B cell (primary cell): Measurements from ENCODE around the gene BRD3. TPM values are rescaled to one million over a fixed set of nuclear protein-coding genes. Genes with fewer than 3 reads are reported as not detected.

Source experiments
- ATAC-seq: fragments of 200-7000 bp; cut with Tn5 transposase; one replicate; pipeline ENCODE4 v1.10.0; 2021; ENCODE audit warnings: low read depth, mild to moderate bottlenecking, moderate number of reproducible peaks, moderate library complexity
- CTCF ChIA-PET: fragments of 350-600 bp; sonication (Branson Sonifier 250); formaldehyde crosslinking; loops from one replicate; lab custom pipeline; 2021; ENCODE audit warnings: antibody characterized with exemption, inconsistent platforms; lab: Charles Lee
- POLR2A ChIA-PET: fragments of 350-600 bp; sonication (Branson Sonifier 250); formaldehyde crosslinking; loops from one replicate; lab custom pipeline; 2021; ENCODE audit warnings: antibody characterized with exemption; lab: Charles Lee
- DNase-seq: peaks from one replicate; pipeline ENCODE4 v3.0.0; 2013
- H2AFZ ChIP-seq: 2 replicates; pipeline ENCODE4 v1.6.1; 2012; ENCODE audit warnings: mild to moderate bottlenecking, low read depth, low read length; ENCODE audit not compliant: insufficient read depth, poor library complexity, severe bottlenecking
- H3K27ac ChIP-seq, 2 donors: 1 replicate in 1 of 2; 2 replicates in 1 of 2; pipeline ENCODE4 v1.5.1; 2012 to 2013; ENCODE audit warnings: low read length in 2 of 2, mild to moderate bottlenecking in 2 of 2, moderate library complexity in 1 of 2
- H3K27me3 ChIP-seq, 4 experiments: fragments of 200-600 bp in 1 of 4; sonication (generic) in 1 of 4; replicated peaks in 1 of 4; 1 replicate in 2 of 4; 2 replicates in 2 of 4; pipeline versions ENCODE4 v1.6.1 to v1.7.0; 2013 to 2016; ENCODE audit warnings: low read length in 3 of 4, mild to moderate bottlenecking in 2 of 4, mixed read lengths in 1 of 4, moderate library complexity in 1 of 4; ENCODE audit not compliant: insufficient read depth in 4 of 4, control insufficient read depth in 3 of 4; ENCODE audit errors: control extremely low read depth in 1 of 4
- H3K36me3 ChIP-seq, 2 experiments: replicated peaks in 1 of 2; 1 replicate in 1 of 2; 2 replicates in 1 of 2; pipeline versions ENCODE4 v1.6.1 to v1.7.1; 2013; ENCODE audit warnings: low read length in 1 of 2; ENCODE audit not compliant: insufficient read depth in 2 of 2, control insufficient read depth in 1 of 2; ENCODE audit errors: control extremely low read depth in 1 of 2, extremely low read depth in 1 of 2
- H3K4me1 ChIP-seq, 2 donors: fragments of 200-600 bp in 1 of 2; sonication (generic) in 1 of 2; 1 replicate in 1 of 2; 2 replicates in 1 of 2; pipeline versions ENCODE4 v1.5.1 to v1.6.1; 2013 to 2017; ENCODE audit warnings: low read length in 2 of 2; ENCODE audit not compliant: control insufficient read depth in 2 of 2, insufficient read depth in 2 of 2
- H3K4me2 ChIP-seq: replicated peaks from 2 replicates; pipeline ENCODE3; 2012; ENCODE audit warnings: mild to moderate bottlenecking, low read depth, low read length; ENCODE audit not compliant: poor library complexity, severe bottlenecking
- H3K4me3 ChIP-seq, 5 experiments: fragments of 200-600 bp in 1 of 5; sonication (generic) in 1 of 5; 1 replicate in 3 of 5; 2 replicates in 2 of 5; pipeline versions ENCODE4 v1.5.1 to v1.7.0; 2011 to 2016; ENCODE audit warnings: low read length in 4 of 5, mild to moderate bottlenecking in 4 of 5, low read depth in 2 of 5, control low read depth in 1 of 5, moderate library complexity in 1 of 5; ENCODE audit not compliant: insufficient read depth in 1 of 5; ENCODE audit errors: control extremely low read depth in 1 of 5, extremely low read depth in 1 of 5
- H3K79me2 ChIP-seq: fragments of 200-600 bp; sonication (generic); one replicate; pipeline ENCODE4 v1.6.0; 2016; ENCODE audit warnings: low read length; ENCODE audit not compliant: control insufficient read depth, insufficient read depth
- H3K9ac ChIP-seq: fragments of 200-600 bp; sonication (generic); 2 replicates; pipeline ENCODE4 v1.6.1; 2017; ENCODE audit warnings: mild to moderate bottlenecking, low read length, moderate library complexity
- H3K9me3 ChIP-seq, 3 donors: one replicate each; pipeline versions ENCODE4 v1.6.1 to v1.7.1; 2013; ENCODE audit warnings: low read length in 2 of 3; ENCODE audit not compliant: control insufficient read depth in 2 of 3, insufficient read depth in 1 of 3; ENCODE audit errors: control extremely low read depth in 1 of 3
- H4K20me1 ChIP-seq: 2 replicates; pipeline ENCODE4 v1.6.0; 2012; ENCODE audit warnings: mild to moderate bottlenecking, low read length; ENCODE audit not compliant: insufficient read depth, control insufficient read depth, poor library complexity, severe bottlenecking
- H3K27ac Mint-ChIP-seq: one replicate; pipeline ENCODE4 v1.8.0; 2021; ENCODE audit warnings: mixed read lengths
- H3K27me3 Mint-ChIP-seq: one replicate; pipeline ENCODE4 v1.8.0; 2021; ENCODE audit warnings: mixed read lengths
- H3K4me1 Mint-ChIP-seq: one replicate; pipeline ENCODE4 v1.8.0; 2021; ENCODE audit warnings: mixed read lengths
- H3K4me3 Mint-ChIP-seq: one replicate; pipeline ENCODE4 v1.8.0; 2021; ENCODE audit warnings: mixed read lengths
- H3K9me3 Mint-ChIP-seq: one replicate; pipeline ENCODE4 v1.8.0; 2022; ENCODE audit warnings: mixed read lengths; ENCODE audit not compliant: insufficient read depth
- EZH2 ChIP-seq: IDR thresholded peaks from 2 replicates; pipeline ENCODE4 v1.6.1; 2012; ENCODE audit warnings: borderline replicate concordance, low read depth, mild to moderate bottlenecking, moderate library complexity, low read length; ENCODE audit not compliant: insufficient read depth, poor library complexity, severe bottlenecking
- WGBS: methylation state at CpG from one replicate; pipeline ENCODE4 v1.1.5; 2013; ENCODE audit warnings: missing lambda C conversion rate; ENCODE audit not compliant: insufficient coverage; 5-methylcytosine and 5-hydroxymethylcytosine counted together
- intact Hi-C: fragments of 100-400 bp; cut with micrococcal nuclease; formaldehyde crosslinking; loops from one replicate; pipeline ENCODE4 v1.10.0; 2022
- polyA plus RNA-seq: library from polyadenylated mRNA; depleted of rRNA; stranded (reverse); fragments of >200 nt; gene quantifications from 2 replicates; pipeline ENCODE4 v1.2.3, GENCODE V29; 2012
- total RNA-seq, 2 donors: library from RNA; stranded (reverse); fragments of 120-200 nt in 1 of 2; gene quantifications; 1 replicate in 1 of 2; 2 replicates in 1 of 2; pipeline versions ENCODE4 v1.2.3 to v1.2.4, GENCODE V29; 2013 to 2022
- TF ChIP-seq, protein P1 (sequence below): fragments of 200-600 bp; IDR thresholded peaks from one replicate; pipeline ENCODE4 v1.8.0; 2022; ENCODE audit warnings: antibody characterized with exemption, mild to moderate bottlenecking

Gene BRD3
- total and polyA plus RNA-seq, 2 donors (not counting 1 experiment from before 2014, with no cell fraction given), result 8.9 to 38.0 TPM

DNA sequence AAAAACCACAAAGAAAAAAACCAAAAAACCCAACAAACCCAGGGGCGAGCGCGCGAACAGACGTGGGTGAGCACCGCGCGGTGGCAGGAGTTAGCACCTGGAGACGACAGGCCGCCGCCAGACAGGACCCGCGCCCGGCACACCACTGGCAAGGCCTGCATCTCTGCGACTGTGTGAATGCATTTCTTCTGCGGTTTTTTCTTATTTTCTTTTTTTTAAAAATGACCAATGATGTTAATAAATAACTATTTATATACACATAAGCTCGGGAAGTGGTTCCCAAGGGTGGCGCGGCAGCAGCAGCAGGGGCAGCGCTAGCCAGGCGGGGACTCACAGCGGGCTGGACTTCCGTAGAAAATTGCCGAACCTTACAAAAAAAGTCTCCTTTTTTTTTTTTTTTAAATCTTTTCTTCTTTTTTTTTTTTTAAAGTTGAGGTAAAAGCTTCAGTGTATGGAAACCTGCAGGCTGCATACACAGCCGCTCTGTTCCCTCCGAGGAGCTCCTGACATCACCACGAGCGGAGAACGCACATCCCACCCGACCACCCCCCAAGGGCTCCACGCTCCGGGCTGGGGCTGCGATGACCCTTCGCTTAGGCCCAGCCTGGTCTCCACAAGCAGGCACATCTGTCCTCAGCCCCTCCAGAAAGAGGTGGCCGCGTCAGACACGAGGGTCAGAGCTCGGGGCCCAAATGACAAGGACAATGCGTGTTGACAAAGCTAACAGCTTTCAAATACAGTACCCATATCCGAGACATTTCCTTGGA, 35.2 kb downstream of the BRD3 start:
- Mint-ChIP-seq H3K4me1 (peaks cover 3% of the 10 kb centered on the region), H3K9me3 (no peaks in the 10 kb centered on the region), H3K27ac (no peak overlapping the region), H3K4me3 (no peak overlapping the region), H3K27me3 (no peaks in the 10 kb centered on the region)
- Histone ChIP-seq H3K4me3 (no peak overlapping the region), H3K9me3 (peaks cover 0 to 9% (median under 1%) of the 10 kb centered on the region in 3 donors), H3K79me2 (no peaks in the 10 kb centered on the region), H3K4me1 (no peaks in the 10 kb centered on the region), H3K36me3 (peaks cover 0 to 58% of the 10 kb centered on the region in 2 experiments), H3K27me3 (no peaks in the 10 kb centered on the region), H3K9ac (no peak overlapping the region), H3K4me2 (no peak overlapping the region), H4K20me1 (no peaks in the 10 kb centered on the region), H3K27ac (no peak overlapping the region), H2AFZ (no peak overlapping the region)
- 97% methylated on average over 16 of the region's 40 CpGs for WGBS
- TF ChIP-seq EZH2, result no peak
- TF ChIP-seq, protein P1, sequence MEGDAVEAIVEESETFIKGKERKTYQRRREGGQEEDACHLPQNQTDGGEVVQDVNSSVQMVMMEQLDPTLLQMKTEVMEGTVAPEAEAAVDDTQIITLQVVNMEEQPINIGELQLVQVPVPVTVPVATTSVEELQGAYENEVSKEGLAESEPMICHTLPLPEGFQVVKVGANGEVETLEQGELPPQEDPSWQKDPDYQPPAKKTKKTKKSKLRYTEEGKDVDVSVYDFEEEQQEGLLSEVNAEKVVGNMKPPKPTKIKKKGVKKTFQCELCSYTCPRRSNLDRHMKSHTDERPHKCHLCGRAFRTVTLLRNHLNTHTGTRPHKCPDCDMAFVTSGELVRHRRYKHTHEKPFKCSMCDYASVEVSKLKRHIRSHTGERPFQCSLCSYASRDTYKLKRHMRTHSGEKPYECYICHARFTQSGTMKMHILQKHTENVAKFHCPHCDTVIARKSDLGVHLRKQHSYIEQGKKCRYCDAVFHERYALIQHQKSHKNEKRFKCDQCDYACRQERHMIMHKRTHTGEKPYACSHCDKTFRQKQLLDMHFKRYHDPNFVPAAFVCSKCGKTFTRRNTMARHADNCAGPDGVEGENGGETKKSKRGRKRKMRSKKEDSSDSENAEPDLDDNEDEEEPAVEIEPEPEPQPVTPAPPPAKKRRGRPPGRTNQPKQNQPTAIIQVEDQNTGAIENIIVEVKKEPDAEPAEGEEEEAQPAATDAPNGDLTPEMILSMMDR, result no peak
- ATAC-seq (no peak), DNase-seq (no peak)
- intact Hi-C loops, result no loop called here
- ChIA-PET CTCF (interaction anchor here (1.1 to 1.8 kb wide), 2 partner anchors 38 to 251 kb away, joined by 3 to 6 read pairs; no protein-coding TSS in a partner anchor), POLR2A (interaction anchor here (0.6 kb wide), 1 partner anchor 176 kb away, joined by 3 read pairs; no protein-coding TSS in a partner anchor)

- 98% methylated on average over 10 of the region's 14 CpGs for WGBS
- no peak overlapping the region for H2AFZ ChIP-seq
- no peak overlapping the region for H3K9ac ChIP-seq
- no peak overlapping the region for H3K27ac Mint-ChIP-seq
- no peak overlapping the region for H3K4me3 ChIP-seq
- peaks cover 6% of the 10 kb centered on the region for H3K4me1 Mint-ChIP-seq
- no peak overlapping the region for H3K27ac ChIP-seq
- no peaks in the 10 kb centered on the region for H3K27me3 ChIP-seq
- POLR2A ChIA-PET, result no interaction called here
- DNase-seq (no peak), ATAC-seq (no peak)
- peaks cover 0 to 61% of the 10 kb centered on the region in 2 experiments for H3K36me3 ChIP-seq
- no peaks in the 10 kb centered on the region for H3K9me3 Mint-ChIP-seq
- no peak overlapping the region for H3K4me2 ChIP-seq
- peaks cover 0 to under 1% of the 10 kb centered on the region in 2 donors for H3K4me1 ChIP-seq
- intact Hi-C loops, result no loop called here
- TF ChIP-seq, protein P1, result no peak
- TF ChIP-seq EZH2, result no peak
- no peak overlapping the region for H3K4me3 Mint-ChIP-seq
- peaks cover 0 to 4% (median 0%) of the 10 kb centered on the region in 3 donors for H3K9me3 ChIP-seq
- H3K79me2 ChIP-seq, result no peaks in the 10 kb centered on the region
- CTCF ChIA-PET, result no interaction called here
- H3K27me3 Mint-ChIP-seq, result no peaks in the 10 kb centered on the region
- H4K20me1 ChIP-seq, result peaks cover 5% of the 10 kb centered on the region
Observed at GRCh38 chr9:134031783-134032182, 36.0 kb downstream of the BRD3 start.
